Right lobe of liver (tissue), 4 donors: Measurements from ENCODE around the gene RFX4.

Experiments
- CTCF ChIP-seq, 4 donors: fragments of 200-600 bp in 3 of 4; fragments of 450-650 bp in 1 of 4; IDR thresholded peaks; one replicate each; pipeline versions ENCODE4 v1.5.1 to v1.8.0; 2016 to 2022; ENCODE audit warnings: antibody characterized with exemption in 4 of 4, mild to moderate bottlenecking in 2 of 4
- POLR2A ChIP-seq: fragments of 450-650 bp; IDR thresholded peaks from one replicate; pipeline ENCODE4 v1.6.1; 2017; ENCODE audit warnings: antibody characterized with exemption, mild to moderate bottlenecking
- donor health status: DM: no; HTN: no; CAD: no.
- donor health status: DM: no; HTN: no; CAD: no.
- donor health status: DM: no; HTN: yes; CAD: no.

GRCh38 chr12:106586803-106587684, 4.2 kb downstream of the RFX4 start:
- TF ChIP-seq CTCF (IDR thresholded peaks at IDR 0.05) (no peak), POLR2A (no peak)
